ENCODE measurements around the gene ASTN2.

GRCh38 chr9:116716438-116716837 lies 698.4 kb downstream of the ASTN2 start:
- TF ChIP-seq CTCF (conservative IDR thresholded peaks at IDR 0.05; ENCODE audit: low read depth in 2 of 2) (no peak), CREB1 (CRISPR knock-in tag; IDR thresholded peaks at IDR 0.05; ENCODE audit: low read depth) (no peak), REST (IDR thresholded peaks at IDR 0.05; ENCODE audit: unreplicated experiment) (no peak)

Measured in GM23338 (cell line).